ENCODE data around the gene ANK3. TPM values are rescaled to one million over a fixed set of nuclear protein-coding genes. Genes with fewer than 3 reads are reported as not detected.

Gene ANK3
- total RNA-seq, 1 experiment from 2014 or later, result 15.3 TPM

GRCh38 chr10:60414111-60414510, 24.4 kb upstream of the ANK3 start:
- Histone ChIP-seq H3K4me3 (replicated peaks in 1 of 2; ENCODE audit: low read depth in 1 of 2, low read length in 2 of 2) (no peak overlapping the region), H3K36me3 (ENCODE audit: control insufficient read depth in 1 of 2, insufficient read depth in 2 of 2, low read length in 2 of 2) (no peaks in the 10 kb centered on the region), H3K9me2 (ENCODE audit: insufficient read depth) (no peaks in the 10 kb centered on the region), H3K27ac (ENCODE audit: low read depth, low read length) (no peak overlapping the region), H3K27me3 (ENCODE audit: insufficient read depth, low read length) (no peaks in the 10 kb centered on the region), H3K9ac (ENCODE audit: low read length) (no peak overlapping the region), H3K4me2 (ENCODE audit: low read length) (no peak overlapping the region), H2AFZ (ENCODE audit: low read depth, low read length, poor library complexity, severe bottlenecking) (no peak overlapping the region), H3K9me3 (ENCODE audit: control insufficient read depth in 1 of 2, insufficient read depth in 1 of 2, low read depth in 1 of 2, low read length in 2 of 2) (no peaks in the 10 kb centered on the region), H4K20me1 (ENCODE audit: insufficient read depth) (no peaks in the 10 kb centered on the region), H3K4me1 (ENCODE audit: control insufficient read depth in 1 of 2, insufficient read depth in 2 of 2, low read length in 2 of 2) (peaks cover 3 to 20% of the 10 kb centered on the region in 2 experiments; a peak in 3 of 4 replicates), H3K79me2 (ENCODE audit: insufficient read depth, low read length) (no peaks in the 10 kb centered on the region)
- TF ChIP-seq POLR2AphosphoS5 (IDR thresholded peaks at IDR 0.05; ENCODE audit: low read depth, low read length) (no peak), ZNF274 (IDR thresholded peaks at IDR 0.05; ENCODE audit: low read depth, low read length) (no peak), MAX (IDR thresholded peaks at IDR 0.05) (no peak), CBX3 (IDR thresholded peaks at IDR 0.05; ENCODE audit: low read depth) (no peak), FOSL1 (IDR thresholded peaks at IDR 0.05; ENCODE audit: low read depth) (no peak), ELF1 (IDR thresholded peaks at IDR 0.05; ENCODE audit: borderline replicate concordance, low read depth) (no peak), SRF (IDR thresholded peaks at IDR 0.05; ENCODE audit: low read depth) (no peak), EZH2 (IDR thresholded peaks at IDR 0.05) (no peak), ZFX (IDR thresholded peaks at IDR 0.05) (no peak), YY1 (IDR thresholded peaks at IDR 0.05; ENCODE audit: extremely low read depth, insufficient replicate concordance, low read depth, low read length) (no peak), ATF3 (IDR thresholded peaks at IDR 0.05) (no peak), EZH2phosphoT487 (IDR thresholded peaks at IDR 0.05; ENCODE audit: borderline replicate concordance) (no peak), POLR2A (IDR thresholded peaks at IDR 0.05; ENCODE audit: borderline replicate concordance, extremely low read depth, insufficient read depth, insufficient read length) (no peak), JUND (IDR thresholded peaks at IDR 0.05) (no peak)
- DNase-seq (ENCODE audit: low read depth, low spot score) (no peak), ATAC-seq (no peak)
- BruUV-seq (replicated peaks), result no TSS peak
- ChIA-PET POLR2A (no interaction called here), RAD21 (ENCODE audit: low non-redundant PET in 1 of 2, low total read pairs in 2 of 2, uncharacterized antibody in 2 of 2, unreplicated experiment in 2 of 2) (no interaction called here), CTCF (no interaction called here)
- intact Hi-C loops (cut with micrococcal nuclease), result no loop called here
